Uterus (tissue), 4 donors: ENCODE measurements around the gene PI4KA. TPM values are rescaled to one million over a fixed set of nuclear protein-coding genes. Genes with fewer than 3 reads are reported as not detected.

ENCODE experiments used
- DNase-seq, 2 donors: peaks; one replicate each; pipeline ENCODE4 v3.0.0-alpha.2; 2019 to 2020
- H3K27ac ChIP-seq, 2 donors: fragments of 200-600 bp; sonication (generic); 1 replicate in 1 of 2; 2 replicates in 1 of 2; pipeline ENCODE4 v1.5.1; 2016 to 2018
- H3K27me3 ChIP-seq, 2 donors: fragments of 200-600 bp; sonication (generic); one replicate each; pipeline ENCODE4 v1.5.1; 2018 to 2019; ENCODE audit warnings: control low read depth in 1 of 2
- H3K36me3 ChIP-seq, 2 donors: fragments of 200-600 bp; sonication (generic); one replicate each; pipeline ENCODE4 v1.5.1; 2019; ENCODE audit warnings: control low read depth in 1 of 2
- H3K4me1 ChIP-seq, 2 donors: fragments of 200-600 bp; sonication (generic); one replicate each; pipeline ENCODE4 v1.5.1; 2018 to 2019; ENCODE audit warnings: control low read depth in 1 of 2
- H3K4me3 ChIP-seq, 2 donors: fragments of 200-600 bp; sonication (generic); 1 replicate in 1 of 2; 2 replicates in 1 of 2; pipeline ENCODE4 v1.5.1; 2018 to 2019; ENCODE audit warnings: mild to moderate bottlenecking in 1 of 2
- H3K9me3 ChIP-seq, 2 donors: fragments of 200-600 bp; sonication (generic); one replicate each; pipeline ENCODE4 v1.5.1; 2019; ENCODE audit warnings: control low read depth in 1 of 2
- POLR2A ChIP-seq, 2 donors: fragments of 450-650 bp; IDR thresholded peaks; one replicate each; pipeline ENCODE4 v1.6.1; 2016; ENCODE audit warnings: antibody characterized with exemption in 2 of 2, mild to moderate bottlenecking in 1 of 2, moderate library complexity in 1 of 2
- intact Hi-C: fragments of 100-400 bp; cut with DNase I; formaldehyde crosslinking; loops from one replicate; pipeline ENCODE4 v1.15.1; 2023; ENCODE audit warnings: low total_unique reads
- total RNA-seq, 4 donors: library from RNA; depleted of rRNA in 3 of 4; stranded (reverse); fragments of >200 nt in 3 of 4; gene quantifications; one replicate each; pipeline versions ENCODE4 v1.1.0 to v1.2.4, GENCODE V29; 2014 to 2023
- TF ChIP-seq, protein P1 (sequence below), 4 experiments: fragments of 200-600 bp in 2 of 4; fragments of 450-650 bp in 2 of 4; sonication (generic) in 2 of 4; IDR thresholded peaks; one replicate each; pipeline ENCODE4 v1.5.1; 2016 to 2019; ENCODE audit warnings: antibody characterized with exemption in 4 of 4, mild to moderate bottlenecking in 2 of 4, moderate library complexity in 1 of 4
- donor health status: DM: yes; HTN: yes; CAD: no.

Gene PI4KA
- total RNA-seq, 4 donors from 2014 or later = 48.9 to 238 (median 108) TPM

DNA sequence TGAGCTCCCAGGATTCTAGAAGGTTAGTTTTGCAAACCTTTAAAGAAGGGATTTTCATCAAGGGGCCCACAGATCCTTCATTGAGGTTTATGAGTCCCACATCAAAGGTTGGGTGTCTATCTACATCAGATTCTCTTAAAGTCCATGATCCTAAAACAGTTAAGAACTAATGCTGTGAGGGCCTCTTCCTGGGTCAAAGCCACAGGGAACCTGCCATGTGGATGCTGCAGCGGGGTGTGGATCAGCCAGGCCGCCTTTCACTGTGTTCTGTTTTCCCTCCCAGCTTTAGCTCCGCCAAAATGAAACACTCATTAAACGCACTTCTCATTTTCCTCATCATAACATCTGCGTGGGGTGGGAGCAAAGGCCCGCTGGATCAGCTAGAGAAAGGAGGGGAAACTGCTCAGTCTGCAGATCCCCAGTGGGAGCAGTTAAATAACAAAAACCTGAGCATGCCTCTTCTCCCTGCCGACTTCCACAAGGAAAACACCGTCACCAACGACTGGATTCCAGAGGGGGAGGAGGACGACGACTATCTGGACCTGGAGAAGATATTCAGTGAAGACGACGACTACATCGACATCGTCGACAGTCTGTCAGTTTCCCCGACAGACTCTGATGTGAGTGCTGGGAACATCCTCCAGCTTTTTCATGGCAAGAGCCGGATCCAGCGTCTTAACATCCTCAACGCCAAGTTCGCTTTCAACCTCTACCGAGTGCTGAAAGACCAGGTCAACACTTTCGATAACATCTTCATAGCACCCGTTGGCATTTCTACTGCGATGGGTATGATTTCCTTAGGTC is 79.4 kb downstream of the PI4KA start:
- peak overlapping the region; percentile 68 to 84 for H3K27ac ChIP-seq
- no peaks in the 10 kb centered on the region for H3K27me3 ChIP-seq
- peak; percentile 33 to 35 for DNase-seq
- TF ChIP-seq, protein P1, sequence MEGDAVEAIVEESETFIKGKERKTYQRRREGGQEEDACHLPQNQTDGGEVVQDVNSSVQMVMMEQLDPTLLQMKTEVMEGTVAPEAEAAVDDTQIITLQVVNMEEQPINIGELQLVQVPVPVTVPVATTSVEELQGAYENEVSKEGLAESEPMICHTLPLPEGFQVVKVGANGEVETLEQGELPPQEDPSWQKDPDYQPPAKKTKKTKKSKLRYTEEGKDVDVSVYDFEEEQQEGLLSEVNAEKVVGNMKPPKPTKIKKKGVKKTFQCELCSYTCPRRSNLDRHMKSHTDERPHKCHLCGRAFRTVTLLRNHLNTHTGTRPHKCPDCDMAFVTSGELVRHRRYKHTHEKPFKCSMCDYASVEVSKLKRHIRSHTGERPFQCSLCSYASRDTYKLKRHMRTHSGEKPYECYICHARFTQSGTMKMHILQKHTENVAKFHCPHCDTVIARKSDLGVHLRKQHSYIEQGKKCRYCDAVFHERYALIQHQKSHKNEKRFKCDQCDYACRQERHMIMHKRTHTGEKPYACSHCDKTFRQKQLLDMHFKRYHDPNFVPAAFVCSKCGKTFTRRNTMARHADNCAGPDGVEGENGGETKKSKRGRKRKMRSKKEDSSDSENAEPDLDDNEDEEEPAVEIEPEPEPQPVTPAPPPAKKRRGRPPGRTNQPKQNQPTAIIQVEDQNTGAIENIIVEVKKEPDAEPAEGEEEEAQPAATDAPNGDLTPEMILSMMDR (IDR thresholded peaks at IDR 0.05) = no peak
- no peak for TF ChIP-seq POLR2A (IDR thresholded peaks at IDR 0.05)
- H3K36me3 ChIP-seq = no peaks in the 10 kb centered on the region
- intact Hi-C loops = no loop called here
- no peak overlapping the region for H3K4me3 ChIP-seq
- H3K4me1 ChIP-seq = no peaks in the 10 kb centered on the region
- H3K9me3 ChIP-seq = no peaks in the 10 kb centered on the region

DNA sequence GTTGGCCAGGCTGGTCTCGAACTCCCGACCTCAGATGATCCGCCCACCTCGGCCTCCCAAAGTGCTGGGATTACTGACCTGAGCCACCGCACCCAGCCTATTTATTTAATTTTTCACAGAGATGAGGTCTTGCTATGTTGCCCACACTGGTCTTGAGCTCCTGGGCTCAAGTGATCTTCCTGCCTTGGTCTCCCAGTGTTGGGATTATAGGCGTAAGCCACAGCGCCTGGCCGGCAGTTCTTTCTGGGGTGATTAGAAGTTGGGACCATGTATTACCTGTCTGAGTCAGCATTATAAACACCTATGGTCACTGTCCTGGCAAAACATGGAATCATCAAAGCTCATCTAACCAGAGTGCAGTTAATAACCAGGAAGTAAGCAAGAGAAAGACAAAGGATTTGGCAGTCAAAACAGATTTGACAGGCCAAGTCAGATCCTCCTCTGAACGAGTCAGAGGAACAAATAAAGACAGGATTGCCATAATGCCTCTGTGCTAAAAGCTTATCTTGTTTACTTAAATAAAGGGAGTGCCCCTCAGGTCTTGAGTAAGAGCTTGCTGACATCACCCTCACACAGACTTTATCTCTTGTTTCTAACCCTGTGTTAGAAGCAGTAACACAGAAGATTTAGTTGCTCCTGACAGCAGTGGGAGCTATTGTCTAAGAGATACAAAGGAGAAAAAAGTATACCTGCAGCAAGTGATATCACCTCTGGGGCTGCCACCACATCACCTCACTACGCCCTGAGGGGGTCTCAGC is 81.0 kb downstream of the PI4KA start:
- Histone ChIP-seq H3K36me3 (no peaks in the 10 kb centered on the region), H3K4me3 (no peak overlapping the region), H3K9me3 (no peaks in the 10 kb centered on the region), H3K4me1 (no peaks in the 10 kb centered on the region), H3K27ac (peak overlapping the region; percentile 68 to 84), H3K27me3 (no peaks in the 10 kb centered on the region)
- peak; percentile 36 to 45 for DNase-seq
- intact Hi-C loops = no loop called here
- TF ChIP-seq POLR2A (IDR thresholded peaks at IDR 0.05) = no peak
- TF ChIP-seq, protein P1 (IDR thresholded peaks at IDR 0.05) = peak in 1 of 4 experiments; percentile 16

DNA sequence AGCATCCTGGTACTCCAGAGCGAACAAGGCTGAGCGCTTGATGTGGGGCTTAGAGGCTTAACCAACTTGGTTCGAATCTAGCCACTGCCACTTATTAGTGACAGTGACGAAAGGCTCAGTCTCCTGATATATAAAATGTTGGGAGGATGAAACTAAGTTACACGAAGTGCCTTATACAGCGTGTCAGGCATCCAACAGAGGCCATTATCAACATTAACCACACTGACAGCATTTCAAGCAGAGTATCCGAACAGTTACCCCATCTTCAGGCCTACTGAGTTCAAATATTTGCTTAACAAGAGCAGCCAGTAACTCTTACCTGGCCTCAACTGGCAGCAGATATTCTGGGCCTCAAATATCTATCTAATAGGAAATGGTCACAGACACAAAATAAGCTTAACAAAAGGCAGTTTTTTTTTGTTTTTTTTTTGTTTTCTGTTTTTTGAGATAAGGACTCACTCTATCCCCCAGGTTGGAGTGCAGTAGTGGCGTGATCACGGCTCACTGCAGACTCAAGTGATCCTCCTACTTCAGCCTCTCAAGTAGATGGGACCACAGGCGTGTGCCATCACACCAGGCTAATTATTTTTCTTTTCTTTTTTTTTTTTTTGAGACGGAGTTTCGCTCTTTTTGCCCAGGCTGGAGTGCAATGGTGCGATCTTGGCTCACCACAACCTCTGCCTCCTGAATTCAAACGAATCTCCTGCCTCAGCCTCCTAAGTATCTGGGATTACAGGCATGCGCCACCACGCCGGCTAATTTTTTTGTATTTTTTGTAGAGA is 81.8 kb downstream of the PI4KA start:
- Histone ChIP-seq H3K4me3 (no peak overlapping the region), H3K36me3 (no peaks in the 10 kb centered on the region), H3K27ac (peak overlapping the region; percentile 66 to 84), H3K9me3 (no peaks in the 10 kb centered on the region), H3K27me3 (no peaks in the 10 kb centered on the region), H3K4me1 (no peaks in the 10 kb centered on the region)
- no peak for DNase-seq
- intact Hi-C loops = no loop called here
- TF ChIP-seq, protein P1 (IDR thresholded peaks at IDR 0.05) = no peak
- TF ChIP-seq POLR2A (IDR thresholded peaks at IDR 0.05) = no peak

DNA sequence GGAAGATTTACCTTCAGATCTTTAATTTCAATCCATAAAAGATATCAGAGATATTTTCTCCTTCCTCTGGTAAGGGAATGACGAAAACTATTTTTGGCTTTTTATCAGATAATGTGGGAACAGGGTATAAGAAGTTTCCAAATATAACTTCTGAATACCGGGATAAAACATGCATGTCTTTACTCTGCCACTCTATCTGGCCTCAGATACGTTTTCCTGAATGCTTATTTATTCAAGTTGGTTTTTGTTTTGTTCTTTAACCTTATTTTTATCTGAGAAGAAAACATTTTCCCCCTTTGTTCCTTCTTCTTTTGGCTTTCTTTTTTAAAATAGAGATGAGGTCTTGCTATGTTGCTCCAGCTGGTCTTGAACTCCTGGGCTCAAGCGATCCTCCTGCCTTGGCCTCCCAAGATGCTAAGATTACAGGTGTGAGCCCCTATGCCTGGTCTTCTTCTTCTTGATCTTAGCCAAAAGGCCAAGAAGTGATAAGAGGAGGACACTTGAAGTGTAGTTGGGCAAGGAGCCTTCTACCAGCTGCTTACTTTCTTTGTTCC is 83.2 kb downstream of the PI4KA start:
- DNase-seq = no peak
- no peak overlapping the region for H3K4me3 ChIP-seq
- TF ChIP-seq, protein P1 (IDR thresholded peaks at IDR 0.05) = no peak
- TF ChIP-seq POLR2A (IDR thresholded peaks at IDR 0.05) = no peak
- peak overlapping the region; percentile 33 to 84 for H3K27ac ChIP-seq
- no peaks in the 10 kb centered on the region for H3K36me3 ChIP-seq
- no peaks in the 10 kb centered on the region for H3K9me3 ChIP-seq
- no peaks in the 10 kb centered on the region for H3K27me3 ChIP-seq
- intact Hi-C loops = no loop called here
- no peaks in the 10 kb centered on the region for H3K4me1 ChIP-seq
